Nucleus accumbens (tissue), 56 donors: ENCODE data around the gene CCDC69.

Experiments
- DNase-seq, 56 donors: peaks; one replicate each; lab custom pipeline; 2025; lab: John Stamatoyannopoulos, UW

CCDC69 gene

DNA sequence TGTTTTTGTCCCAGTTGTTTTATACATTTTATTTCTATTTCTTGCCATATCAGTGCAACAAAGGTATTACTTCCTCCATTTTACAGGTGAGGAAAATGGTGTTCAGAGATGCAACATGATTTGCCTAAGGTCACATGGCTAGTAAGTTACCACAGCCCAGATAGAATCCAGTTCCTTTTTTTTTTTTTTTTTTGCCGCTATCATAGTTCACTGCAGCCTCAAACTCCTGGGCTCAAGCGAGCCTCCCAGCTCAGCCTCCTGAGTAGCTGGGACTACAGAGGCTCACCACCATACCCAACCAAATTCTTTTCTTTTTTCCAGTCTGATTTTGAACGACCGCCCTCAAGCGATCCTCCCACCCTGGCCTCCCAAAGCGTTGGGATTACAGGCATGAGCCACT lies 480 bp upstream of the CCDC69 start:
- DNase-seq = no peak

GRCh38 chr5:151222790-151223446 lies 974 bp downstream of the CCDC69 start:
- no peak for DNase-seq

- no peak for DNase-seq
Observed at GRCh38 chr5:151222054-151222789, 1.7 kb downstream of the CCDC69 start.

- DNase-seq = no peak
Observed at GRCh38 chr5:151221574-151221973, 2.3 kb downstream of the CCDC69 start.

- DNase-seq = no peak
Observed at GRCh38 chr5:151219789-151220188, 4.1 kb downstream of the CCDC69 start.

DNA sequence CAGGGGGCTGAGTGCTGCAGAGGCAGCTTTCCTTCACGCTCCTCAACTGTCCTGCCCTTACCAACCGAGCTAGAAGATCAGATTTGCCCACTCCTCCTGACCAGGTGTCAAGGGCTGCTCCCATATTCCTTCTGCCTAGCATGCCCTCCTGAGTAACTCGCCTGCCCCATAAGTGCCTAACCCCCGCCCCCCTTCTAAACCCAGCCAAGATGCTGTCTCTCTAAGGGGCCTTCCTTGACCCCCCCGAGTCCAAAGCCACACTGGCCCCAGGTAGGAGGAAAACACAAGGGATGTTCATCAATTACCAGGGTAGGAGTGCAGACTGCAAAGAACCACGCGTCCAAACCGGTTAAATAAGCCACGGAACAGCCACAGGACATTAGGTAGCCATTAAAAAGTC lies 4.8 kb downstream of the CCDC69 start:
- DNase-seq = no peak

- DNase-seq = no peak
Observed at GRCh38 chr5:151218177-151218576, 5.7 kb downstream of the CCDC69 start.

DNA sequence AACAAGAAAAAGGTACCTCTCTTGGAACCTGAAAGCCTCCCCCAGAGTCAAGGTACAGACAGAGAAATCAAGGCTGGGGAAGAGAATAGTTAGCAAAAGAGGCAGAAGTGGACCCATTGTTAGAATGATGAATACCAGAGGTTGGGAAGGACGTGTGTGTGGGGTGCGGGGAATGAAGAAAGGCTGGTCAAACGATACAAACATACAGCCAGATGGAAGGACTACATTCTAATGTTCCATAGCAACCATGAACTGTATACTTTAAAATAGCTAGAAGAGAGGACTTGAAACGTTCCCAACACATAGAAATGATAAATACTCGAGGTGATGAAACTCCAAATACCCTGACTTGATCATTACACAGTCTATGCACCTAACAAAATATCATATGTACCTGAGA lies 7.1 kb downstream of the CCDC69 start:
- DNase-seq = no peak

GRCh38 chr5:151215546-151215880 lies 8.4 kb downstream of the CCDC69 start:
- DNase-seq = no peak

DNA sequence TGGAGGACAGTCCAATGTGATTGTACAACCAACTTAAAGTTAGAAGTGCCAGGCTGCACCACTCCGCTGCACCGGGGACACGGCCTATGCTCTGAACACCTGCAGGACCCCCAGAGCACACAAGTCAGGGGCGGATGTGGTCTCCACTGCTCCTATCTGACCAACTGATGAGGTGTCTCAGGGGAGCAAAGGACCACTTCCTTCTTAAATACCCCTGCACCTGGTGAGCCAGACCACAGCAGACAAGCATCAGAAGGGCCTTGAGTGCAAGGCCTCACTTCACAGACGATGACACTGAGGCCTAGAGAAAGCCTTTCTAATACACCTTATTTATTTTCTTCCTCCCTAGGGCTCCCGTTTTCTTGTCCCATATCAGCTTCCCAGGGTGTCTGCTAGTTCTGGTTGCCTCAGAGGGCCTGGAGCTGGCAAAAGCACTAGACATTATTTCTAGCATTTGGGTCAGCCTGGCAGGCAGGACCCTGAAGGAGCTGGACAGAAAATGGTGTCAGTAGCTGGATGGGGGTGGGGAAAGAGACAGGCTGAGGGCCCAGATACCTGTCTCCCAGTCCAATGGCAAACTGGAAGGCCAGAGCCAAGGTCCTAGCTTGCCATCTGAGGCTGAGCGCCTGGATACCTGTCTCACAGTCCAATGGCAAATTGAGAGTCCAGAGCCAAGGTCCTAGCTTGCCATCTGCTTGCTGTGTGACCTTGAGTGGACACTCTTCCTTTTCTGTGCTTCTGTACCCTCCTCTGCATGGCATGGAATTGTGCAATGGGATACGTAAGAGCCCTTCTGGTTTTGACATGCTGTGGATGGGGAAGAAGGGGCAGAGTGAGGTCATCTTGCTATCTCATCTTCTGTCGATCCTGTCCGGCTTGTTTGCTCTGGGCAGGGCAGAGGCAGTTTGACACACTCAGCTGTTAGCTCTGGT lies 9.0 kb downstream of the CCDC69 start:
- no peak for DNase-seq

DNA sequence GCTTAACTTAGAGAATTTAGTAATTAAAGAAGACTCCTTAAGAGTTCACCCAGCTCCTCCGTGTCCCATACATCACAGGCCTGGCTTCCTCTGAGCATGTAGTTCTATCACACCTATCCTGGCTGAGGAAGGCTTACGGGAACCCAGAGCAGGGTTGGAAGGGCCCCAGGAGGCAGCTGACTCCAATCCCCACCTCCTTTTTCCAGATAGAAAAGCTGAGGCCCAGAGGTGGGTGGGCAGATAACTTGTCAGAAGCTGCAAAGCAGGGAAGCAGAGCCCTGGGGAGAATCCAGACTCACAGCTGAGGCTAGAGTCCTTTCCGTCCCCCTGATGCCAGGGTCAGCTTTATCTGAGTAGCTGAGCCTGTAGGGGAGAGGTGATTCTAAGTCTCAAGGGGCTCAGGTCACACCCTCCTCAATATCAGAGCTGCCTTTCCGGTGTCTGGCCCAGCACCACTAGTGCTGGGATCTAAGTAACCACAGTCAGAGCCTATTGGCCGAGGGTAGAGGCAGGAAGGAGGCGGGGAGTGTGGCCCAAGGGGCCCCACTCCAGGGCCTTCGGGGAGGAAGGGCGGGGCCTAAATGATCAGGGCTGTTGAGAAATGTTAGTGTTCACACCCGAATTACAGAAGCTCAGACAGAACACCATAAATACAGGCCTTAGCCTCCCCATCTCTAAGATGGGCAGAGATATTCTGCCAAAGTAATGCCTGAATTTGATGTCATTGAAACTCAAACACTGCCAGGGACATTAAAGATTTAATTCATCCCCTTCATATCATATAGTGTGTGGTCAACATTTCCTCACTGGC lies 9.9 kb downstream of the CCDC69 start:
- peak in 14 of 56 donors; percentile 1 to 47 (median 25) for DNase-seq

- DNase-seq = no peak
Observed at GRCh38 chr5:151212406-151212798, 11.5 kb downstream of the CCDC69 start.

DNA sequence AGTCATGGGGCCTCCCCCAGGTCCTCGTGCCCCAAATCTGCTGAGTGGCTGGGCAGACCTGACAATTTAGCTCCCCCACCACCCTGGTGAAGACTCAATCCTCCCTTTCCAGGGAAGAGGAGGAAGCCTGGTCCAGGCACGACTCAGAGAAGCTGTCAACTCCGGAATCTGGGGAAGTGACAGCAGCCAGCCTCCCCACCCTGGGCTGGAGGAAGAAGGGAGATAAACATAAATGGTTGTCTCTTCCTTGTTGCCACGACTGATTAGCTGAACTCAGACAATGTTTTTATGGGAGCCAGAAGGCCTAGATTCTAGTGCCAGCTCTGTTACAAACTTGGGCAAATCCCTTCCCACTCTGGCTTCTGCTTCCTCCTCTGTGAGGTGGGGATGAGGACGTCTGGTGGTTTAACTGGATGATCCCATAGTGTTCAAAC lies 15.4 kb downstream of the CCDC69 start:
- DNase-seq = no peak

DNA sequence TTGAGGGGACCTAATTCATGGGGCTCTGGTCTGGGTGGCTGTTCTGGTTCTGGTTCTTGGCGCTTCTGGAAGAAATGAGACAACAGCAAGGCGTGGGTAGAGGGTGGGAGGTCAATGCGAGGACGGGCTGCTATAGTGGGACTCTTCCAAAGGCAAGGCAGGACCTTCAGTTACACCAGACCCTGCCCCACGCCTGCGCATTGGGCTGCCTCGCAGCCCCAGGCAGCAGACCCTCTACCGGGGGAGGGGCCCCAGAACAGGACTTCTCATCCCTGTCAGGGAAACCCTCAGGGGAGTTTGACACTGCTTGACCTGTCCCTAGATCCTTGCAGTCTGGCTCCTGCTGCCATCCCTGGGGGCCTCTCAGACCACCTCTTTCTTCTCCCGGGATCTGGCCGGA lies 18.5 kb downstream of the CCDC69 start:
- DNase-seq = no peak

DNA sequence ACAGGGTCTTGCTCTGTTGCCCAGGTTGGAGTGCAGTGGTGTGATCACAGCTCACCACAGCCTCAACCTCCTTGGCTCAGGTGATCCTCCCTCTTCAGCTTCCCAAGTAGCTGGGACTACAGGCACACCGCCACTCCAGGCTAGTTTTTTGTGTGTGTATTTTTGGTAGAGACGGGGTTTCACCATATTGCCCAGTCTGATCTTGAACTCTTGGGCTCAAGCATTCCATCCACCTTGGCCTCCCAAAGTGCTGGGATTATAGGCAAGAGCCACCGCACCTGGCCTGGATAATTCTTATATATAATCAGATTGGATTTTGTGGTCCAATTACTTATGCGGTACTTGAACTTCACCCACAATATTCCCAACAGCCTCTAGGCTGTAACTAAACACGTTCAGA lies 19.8 kb downstream of the CCDC69 start:
- no peak for DNase-seq

- no peak for DNase-seq
Observed at GRCh38 chr5:151202381-151203139, 21.3 kb downstream of the CCDC69 start.

- DNase-seq = no peak
Observed at GRCh38 chr5:151200913-151201595, 22.8 kb downstream of the CCDC69 start.

GRCh38 chr5:151199581-151200185 lies 24.2 kb downstream of the CCDC69 start:
- DNase-seq = no peak

DNA sequence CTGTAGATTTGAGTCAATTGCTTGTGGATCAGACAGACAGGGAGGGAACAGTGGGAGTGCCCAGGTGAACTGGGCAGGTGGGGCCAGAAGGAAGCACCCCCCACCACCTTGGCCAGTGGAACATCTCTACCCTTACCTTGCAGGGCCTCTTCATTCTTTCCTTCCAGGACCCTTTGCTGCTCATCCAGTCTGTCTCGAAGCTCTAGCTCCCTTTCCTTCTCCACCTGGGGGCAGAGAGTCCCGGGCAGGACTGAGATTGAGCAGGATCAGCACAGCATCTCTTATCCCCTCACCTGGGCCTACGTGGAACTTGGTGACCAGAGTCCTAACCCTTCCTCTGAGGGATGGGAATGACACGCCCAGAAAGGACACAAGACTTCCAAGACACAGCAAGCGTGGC lies 25.0 kb downstream of the CCDC69 start:
- DNase-seq = no peak
